ENCODE data around the gene EPHB1. TPM values are rescaled to one million over a fixed set of nuclear protein-coding genes. Genes with fewer than 3 reads are reported as not detected.

EPHB1 gene
- under 1 TPM; 0.23 to 0.50 TPM for total RNA-seq
- 1 to 10 TPM in 1 of 2 donors, under 1 TPM in 1; 0.54 to 1.7 TPM for polyA plus RNA-seq

GRCh38 chr3:134794950-134795745 lies at the start of gene EPHB1:
EPHB1 (plus strand) TSS chr3:134795260.
- TF ChIP-seq GABPA (IDR thresholded peaks at IDR 0.05 in 1 of 2, conservative IDR thresholded peaks at IDR 0.05 in 1 of 2) (no peak), REST (IDR thresholded peaks at IDR 0.05) (no peak), FOXA2 (IDR thresholded peaks at IDR 0.05) (no peak), NR2F2 (IDR thresholded peaks at IDR 0.05) (no peak), TAF1 (conservative IDR thresholded peaks at IDR 0.05) (no peak), SP1 (IDR thresholded peaks at IDR 0.05) (no peak), FOXA1 (IDR thresholded peaks at IDR 0.05) (no peak), YY1 (IDR thresholded peaks at IDR 0.05) (peak; percentile 60), ZBTB33 (IDR thresholded peaks at IDR 0.05) (no peak), JUND (IDR thresholded peaks at IDR 0.05) (no peak), RXRA (IDR thresholded peaks at IDR 0.05) (peak in 1 of 2 donors; percentile 14), EGR1 (IDR thresholded peaks at IDR 0.05; ENCODE audit: low read depth in 2 of 2) (peak in 1 of 2 donors; percentile 74), CTCF (IDR thresholded peaks at IDR 0.05; ENCODE audit: low read depth, low read length, missing input control) (peak; percentile 92), MAX (IDR thresholded peaks at IDR 0.05) (no peak), ATF3 (IDR thresholded peaks at IDR 0.05) (no peak), HNF4A (conservative IDR thresholded peaks at IDR 0.05) (peak in 1 of 2 donors; percentile 6), HNF4G (IDR thresholded peaks at IDR 0.05) (no peak), RAD21 (IDR thresholded peaks at IDR 0.05) (peak; percentile 94 to 96)
- H3K27me3 ChIP-seq (ENCODE audit: control insufficient read depth in 4 of 4, insufficient read depth in 4 of 4, low read length in 3 of 4): peaks cover 0 to 3% (median 0%) of the 10 kb centered on the region in 4 donors
- H3K9me3 ChIP-seq (ENCODE audit: control insufficient read depth in 4 of 4, low read length in 3 of 4): no peaks in the 10 kb centered on the region
- H3K4me3 ChIP-seq (ENCODE audit: low read depth in 1 of 3, low read length in 3 of 3): peak within 1 kb of the TSS; percentile 57 to 66 (median 64)
- no peaks in the 10 kb centered on the region for H3K36me3 ChIP-seq (ENCODE audit: control insufficient read depth in 4 of 4, insufficient read depth in 3 of 4, low read depth in 1 of 4, low read length in 3 of 4)
- peaks cover 4 to 26% (median 19%) of the 10 kb centered on the region in 4 donors for H3K4me1 ChIP-seq (ENCODE audit: control insufficient read depth in 4 of 4, insufficient read depth in 4 of 4, low read length in 3 of 4)
- DNase-seq (ENCODE audit: low spot score): peak; percentile 73
- no peak within 1 kb of the TSS for H3K9ac ChIP-seq (ENCODE audit: low read depth in 1 of 2, low read length in 2 of 2)
- WGBS: under 1% methylated on average over 70 of the region's 70 CpGs
- no peak within 1 kb of the TSS for H3K27ac ChIP-seq (ENCODE audit: low read depth in 1 of 2, low read length in 2 of 2)
